DLD1 (cell line): ENCODE data around the gene SPIN2B.
"Not testable (repeated sequence)": the region's sequence is repeated elsewhere in the genome, so short reads cannot be mapped to it uniquely, and the experiment has no call there.

Experiments used
- in situ Hi-C: cut with HindIII; loops from 2 replicates; pipeline ENCODE4 v1.10.0; 2017; ENCODE audit warnings: low sequenced_read_pairs

Gene SPIN2B

GRCh38 chrX:57121162-57121755 lies at the start of gene SPIN2B:
Gene SPIN2B (minus strand): TSS chrX:57121548.
- in situ Hi-C loops = no loop called here

GRCh38 chrX:57156397-57157049 lies 35.2 kb upstream of the SPIN2B start:
- in situ Hi-C loops = no loop called here

- in situ Hi-C loops = no loop called here
Measured at GRCh38 chrX:57155171-57155570, 33.8 kb upstream of the SPIN2B start.

DNA sequence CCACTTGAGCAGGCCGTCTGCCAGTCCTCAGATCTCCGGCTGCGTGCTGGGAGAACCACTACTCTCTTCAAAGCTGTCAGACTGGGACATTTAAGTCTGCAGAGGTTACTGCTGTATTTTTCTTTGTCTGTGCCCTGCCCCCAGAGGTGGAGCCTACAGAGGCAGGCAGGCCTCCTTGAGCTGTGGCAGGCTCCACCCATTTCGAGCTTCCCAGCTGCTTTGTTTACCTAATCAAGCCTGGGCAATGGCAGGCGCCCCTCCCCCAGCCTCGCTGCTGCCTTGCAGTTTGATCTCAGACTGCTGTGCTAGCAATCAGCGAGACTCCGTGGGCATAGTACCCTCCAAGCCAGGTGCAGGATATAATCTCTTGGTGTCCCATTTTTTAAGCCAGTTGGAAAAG lies 30.9 kb upstream of the SPIN2B start:
- in situ Hi-C loops = not testable (repeated sequence)

GRCh38 chrX:57138674-57139073 lies 17.3 kb upstream of the SPIN2B start:
- in situ Hi-C loops = no loop called here

DNA sequence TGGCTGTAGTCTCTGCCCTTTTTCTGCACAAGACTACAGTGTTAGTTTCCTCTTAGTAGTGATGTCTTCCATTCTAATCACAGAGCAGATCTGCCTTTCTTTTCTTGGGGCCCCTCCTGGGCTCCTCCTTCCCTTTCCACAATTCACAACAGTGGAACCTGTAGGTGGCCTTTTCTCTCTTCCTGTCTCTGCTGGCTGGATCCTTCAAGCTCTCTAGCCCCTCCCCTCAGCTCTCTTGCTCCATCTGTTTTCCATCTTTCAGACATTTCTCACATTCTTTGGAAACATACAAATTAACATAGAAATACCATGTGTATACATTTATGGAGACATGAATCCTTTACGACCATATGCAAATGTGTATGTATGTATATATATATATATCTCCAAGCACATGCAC lies 16.2 kb upstream of the SPIN2B start:
- in situ Hi-C loops = no loop called here

- in situ Hi-C loops = not testable (repeated sequence)
Measured at GRCh38 chrX:57137073-57137472, 15.7 kb upstream of the SPIN2B start, which contains the start of gene SPIN2A. Gene SPIN2A (minus strand): TSS chrX:57137397. CDS start chrX:57136597, 800 bp downstream.

- in situ Hi-C loops = not testable (repeated sequence)
Measured at GRCh38 chrX:57136589-57136988, 15.2 kb upstream of the SPIN2B start.

DNA sequence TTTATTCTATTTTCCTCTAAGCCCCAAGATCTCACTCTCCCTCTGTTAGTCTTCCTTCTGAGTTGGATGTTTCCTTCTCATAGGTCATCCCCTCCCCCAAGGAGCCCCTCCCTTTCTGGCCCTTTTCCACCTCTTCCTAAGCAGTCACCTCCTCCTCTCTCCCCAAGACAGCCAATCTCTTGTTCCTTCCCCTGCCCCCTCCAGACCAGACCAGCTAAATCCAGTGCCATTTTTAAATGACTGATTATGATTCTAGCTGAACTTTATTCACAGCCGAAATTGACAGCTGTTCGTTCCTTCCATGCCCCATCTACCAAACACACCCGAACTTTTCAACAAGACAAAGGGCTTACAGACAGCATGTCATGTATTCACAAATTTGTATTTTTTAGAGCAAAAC lies 13.9 kb upstream of the SPIN2B start:
- in situ Hi-C loops = no loop called here

DNA sequence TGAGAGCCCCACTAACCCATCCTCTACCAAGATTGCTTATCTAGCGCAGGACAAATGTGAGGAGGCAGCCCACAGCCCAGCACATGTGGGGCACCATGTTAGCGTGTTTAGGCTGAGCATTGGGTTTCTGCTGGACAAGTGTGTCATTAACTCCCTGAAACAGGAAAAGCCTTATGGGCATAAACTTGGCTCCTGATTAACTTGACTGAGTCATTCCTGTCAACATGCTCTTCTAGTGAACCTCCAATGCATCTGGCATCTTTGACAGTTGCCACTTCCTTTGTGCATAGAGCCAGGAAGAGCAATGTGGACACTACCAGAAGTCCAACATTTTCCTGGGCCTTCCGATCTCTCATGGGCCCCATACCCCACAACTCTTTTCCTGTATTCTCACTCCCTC lies 13.4 kb upstream of the SPIN2B start:
- in situ Hi-C loops = no loop called here

GRCh38 chrX:57133706-57134105 lies 12.4 kb upstream of the SPIN2B start:
- in situ Hi-C loops = no loop called here

GRCh38 chrX:57133284-57133683 lies 11.9 kb upstream of the SPIN2B start:
- in situ Hi-C loops = not testable (repeated sequence)

- in situ Hi-C loops = no loop called here
Measured at GRCh38 chrX:57132046-57132445, 10.7 kb upstream of the SPIN2B start.

- in situ Hi-C loops = no loop called here
Measured at GRCh38 chrX:57121816-57122215, 468 bp upstream of the SPIN2B start.

DNA sequence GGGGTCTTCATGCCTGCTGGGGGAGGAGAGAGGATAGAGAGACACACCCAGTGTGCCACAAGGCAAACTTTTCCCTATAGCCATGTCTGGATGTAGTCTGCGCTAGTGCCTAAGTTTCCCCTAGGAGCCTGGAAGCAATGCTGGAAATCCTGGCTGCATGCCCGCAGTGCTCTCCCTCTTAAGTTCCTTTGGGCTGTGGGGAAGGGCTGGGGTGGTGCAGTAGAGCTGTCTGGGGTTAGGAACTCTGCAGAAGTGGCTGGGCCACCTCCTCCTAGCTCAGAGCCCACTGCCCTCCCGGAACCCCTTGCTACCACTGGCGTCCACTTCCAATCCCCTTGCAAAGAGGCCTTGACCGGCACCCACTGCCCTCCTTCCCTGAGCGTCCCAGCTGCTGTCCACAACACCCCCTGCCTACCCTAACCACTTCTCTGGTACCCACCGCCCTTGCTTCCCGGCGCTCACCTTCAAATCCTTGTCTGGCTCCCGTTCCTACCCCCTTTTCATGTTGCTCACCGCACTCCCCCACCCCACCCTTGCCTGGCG lies 658 bp downstream of the SPIN2B start:
- in situ Hi-C loops = not testable (repeated sequence)

- in situ Hi-C loops = no loop called here
Measured at GRCh38 chrX:57119416-57119815, 1.9 kb downstream of the SPIN2B start.

DNA sequence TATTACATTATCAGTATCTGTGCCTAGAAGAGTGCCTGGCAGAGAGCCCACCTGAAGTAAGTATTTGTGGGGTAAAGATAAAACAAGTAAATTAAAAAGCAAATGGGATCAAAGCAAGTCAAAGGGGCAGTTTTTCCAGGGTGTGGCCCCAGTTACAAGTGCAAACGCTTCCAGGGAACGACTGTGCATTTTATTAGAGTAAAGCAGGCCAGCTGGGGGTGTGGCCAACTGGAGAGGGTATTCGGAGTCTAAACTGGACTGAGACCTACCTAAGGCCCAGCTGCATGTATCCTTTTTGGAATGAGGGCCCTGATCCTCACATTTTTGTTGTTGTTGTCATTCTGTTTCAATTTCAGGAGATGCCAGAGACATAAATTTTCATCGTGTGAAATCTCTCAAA lies 3.8 kb downstream of the SPIN2B start:
- in situ Hi-C loops = not testable (repeated sequence)

DNA sequence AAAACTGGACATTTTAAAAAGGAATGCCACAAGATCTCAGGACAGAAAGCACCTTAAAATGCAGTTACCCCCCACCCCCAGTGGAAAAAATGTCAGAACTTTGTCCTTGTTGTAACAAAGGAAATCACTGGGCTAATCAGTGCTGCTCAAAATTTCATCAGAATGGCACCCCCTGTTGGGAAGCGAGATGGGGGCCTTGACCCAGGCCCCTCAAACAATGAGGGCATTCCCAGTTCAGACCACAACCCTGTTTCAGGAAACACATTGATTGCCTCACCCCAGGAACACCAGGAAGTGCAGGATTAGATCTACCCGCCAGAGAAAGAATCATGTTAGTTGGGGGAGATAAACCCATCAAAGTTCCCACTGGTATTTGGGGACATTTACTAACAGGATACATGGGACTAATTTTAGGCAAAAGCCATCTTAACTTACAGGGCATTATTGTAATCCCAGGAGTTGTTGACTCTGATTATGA lies 16.4 kb downstream of the SPIN2B start:
- in situ Hi-C loops = no loop called here

- in situ Hi-C loops = no loop called here
Measured at GRCh38 chrX:57104406-57104805, 16.9 kb downstream of the SPIN2B start.

- in situ Hi-C loops = no loop called here
Measured at GRCh38 chrX:57103489-57103888, 17.9 kb downstream of the SPIN2B start.

DNA sequence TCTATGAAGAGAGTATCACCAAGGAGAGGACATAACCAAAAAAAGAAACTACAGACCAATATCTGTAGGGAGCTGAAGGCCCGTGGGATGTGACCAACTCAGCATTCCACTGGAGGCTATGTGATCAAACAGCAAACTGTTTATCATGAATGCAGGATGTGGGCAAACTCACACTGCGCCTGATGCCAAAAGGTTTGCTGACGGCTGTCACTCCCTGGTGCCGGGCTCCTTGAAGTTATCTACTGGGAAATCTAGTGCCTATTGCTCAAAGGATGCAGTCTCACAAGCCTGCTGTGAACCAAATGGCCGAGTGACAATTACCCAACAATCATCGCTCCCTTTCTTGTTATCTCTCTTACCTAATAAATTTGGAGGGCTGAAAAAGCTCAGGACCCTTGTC lies 18.4 kb downstream of the SPIN2B start:
- in situ Hi-C loops = not testable (repeated sequence)

GRCh38 chrX:57083143-57083542 lies 38.2 kb downstream of the SPIN2B start:
- in situ Hi-C loops = no loop called here
